NCI-H524 (cell line): ENCODE results near the gene C12orf56.
A peak's percentile ranks its signal among the peaks of the same experiment; 100 is the strongest.
"Not testable (repeated sequence)": the region's sequence is repeated elsewhere in the genome, so short reads cannot be mapped to it uniquely, and the experiment has no call there.

Experiments
- DNase-seq, 2 experiments: peaks; one replicate each; lab custom pipeline; 2025; lab: John Stamatoyannopoulos, UW

C12orf56 gene

GRCh38 chr12:64311877-64312276 is 78.7 kb downstream of the C12orf56 start:
- DNase-seq: no peak

DNA sequence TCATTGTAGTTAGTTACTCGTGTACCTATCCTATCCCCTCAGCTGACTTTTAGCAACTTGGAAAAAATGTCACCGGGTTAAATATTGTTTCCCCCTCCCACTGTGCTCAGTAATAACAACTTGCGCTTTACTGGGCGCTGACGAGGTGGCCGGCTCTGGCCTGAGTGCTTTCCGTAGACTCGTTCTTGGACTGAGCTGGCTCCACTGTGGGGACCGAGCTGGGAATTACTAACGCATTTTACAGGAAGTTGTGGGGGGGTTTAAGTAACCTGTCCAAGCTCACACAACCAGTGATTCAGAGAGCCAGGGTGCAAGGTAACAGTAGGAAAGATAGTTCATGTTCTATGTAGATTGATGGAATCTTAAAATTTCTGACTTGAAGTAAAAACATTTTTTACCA is 86.0 kb downstream of the C12orf56 start:
- no peak for DNase-seq

- DNase-seq: no peak
Measured at GRCh38 chr12:64299628-64300027, 90.9 kb downstream of the C12orf56 start.

- no peak for DNase-seq
Measured at GRCh38 chr12:64296301-64296700, 94.3 kb downstream of the C12orf56 start.

GRCh38 chr12:64293654-64294364 is 96.7 kb downstream of the C12orf56 start:
- no peak for DNase-seq

- DNase-seq: not testable (repeated sequence)
Measured at GRCh38 chr12:64293174-64293573, 97.4 kb downstream of the C12orf56 start.

GRCh38 chr12:64286521-64286920 is 104.0 kb downstream of the C12orf56 start:
- DNase-seq: no peak

- no peak for DNase-seq
Measured at GRCh38 chr12:64284256-64284655, 106.3 kb downstream of the C12orf56 start.

DNA sequence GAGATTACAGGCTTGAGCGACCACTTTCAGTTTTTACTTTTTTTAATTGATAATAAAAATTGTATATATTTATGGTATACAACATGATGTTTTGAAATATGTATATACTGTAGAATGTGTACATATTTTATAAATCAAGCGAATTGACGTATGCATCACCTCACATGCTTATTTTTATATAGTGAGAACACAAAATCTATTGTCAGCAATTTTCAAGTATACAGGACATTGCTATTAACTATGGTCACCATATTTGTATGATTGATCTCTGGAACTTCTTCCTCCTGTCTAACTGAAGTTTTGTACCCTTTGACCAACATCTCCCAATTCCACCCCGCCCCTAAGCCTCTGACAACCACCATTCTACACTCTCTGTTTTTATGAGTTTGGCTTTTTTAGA is 112.1 kb downstream of the C12orf56 start:
- no peak for DNase-seq

GRCh38 chr12:64273527-64274403 is 116.8 kb downstream of the C12orf56 start:
- peak; percentile 37 to 79 for DNase-seq

DNA sequence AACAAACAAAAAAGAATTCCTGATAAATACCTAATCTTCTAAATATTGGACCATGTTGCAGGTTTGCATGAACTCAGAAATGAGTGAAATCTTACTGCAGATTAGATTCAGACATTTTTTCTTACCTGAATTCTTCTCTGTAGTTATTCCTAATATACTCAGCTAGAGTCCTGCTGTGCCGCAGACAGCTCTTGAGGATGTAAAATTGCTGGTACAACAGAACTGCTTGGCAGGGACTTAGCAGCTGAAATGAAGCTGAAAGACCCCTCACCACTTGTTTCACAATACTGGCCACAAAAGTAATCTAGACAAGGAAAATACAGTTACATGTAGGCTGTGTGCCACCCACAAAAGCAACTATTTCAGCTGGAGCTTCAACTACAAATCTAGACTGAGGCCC is 120.1 kb downstream of the C12orf56 start:
- no peak for DNase-seq

GRCh38 chr12:64269161-64269560 is 121.4 kb downstream of the C12orf56 start:
- no peak for DNase-seq

DNA sequence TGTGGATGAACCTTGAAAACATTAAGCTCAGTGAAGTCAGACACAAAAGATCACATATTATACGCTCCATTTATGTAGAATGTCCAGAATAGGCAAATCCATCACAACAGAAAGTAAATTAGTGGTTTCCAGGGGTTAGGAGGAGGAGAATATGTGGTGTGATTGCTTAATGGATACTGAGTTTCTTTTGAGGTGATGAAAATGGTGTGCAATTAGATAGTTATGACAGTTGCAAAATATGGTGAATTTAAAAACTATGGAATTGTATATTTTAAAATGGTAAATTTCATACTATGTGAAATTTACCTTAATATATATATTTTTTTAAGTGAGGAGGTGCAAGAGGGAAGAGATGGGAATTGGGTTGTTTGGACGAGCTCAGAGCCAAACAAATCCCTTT is 122.1 kb downstream of the C12orf56 start:
- no peak for DNase-seq

DNA sequence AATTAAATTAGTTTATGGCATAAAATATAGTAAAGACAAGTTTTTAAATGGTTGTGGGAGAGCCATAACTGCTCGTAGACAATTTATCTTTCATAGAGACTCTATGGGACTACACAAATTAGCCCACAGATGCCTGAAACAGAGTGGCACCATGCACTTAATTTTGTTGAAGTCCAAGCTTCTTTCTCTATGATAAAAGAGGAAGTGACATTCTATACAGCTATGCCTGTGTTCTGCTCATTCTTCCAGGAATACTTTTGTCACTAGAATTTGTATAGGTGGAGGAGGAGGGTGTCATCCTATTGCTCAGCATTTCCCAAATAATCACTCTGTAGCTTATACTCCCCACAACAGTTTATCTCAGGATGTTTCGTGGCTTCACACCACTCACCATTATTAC is 124.7 kb downstream of the C12orf56 start:
- DNase-seq: no peak

GRCh38 chr12:64261813-64262212 is 128.7 kb downstream of the C12orf56 start:
- DNase-seq: no peak

DNA sequence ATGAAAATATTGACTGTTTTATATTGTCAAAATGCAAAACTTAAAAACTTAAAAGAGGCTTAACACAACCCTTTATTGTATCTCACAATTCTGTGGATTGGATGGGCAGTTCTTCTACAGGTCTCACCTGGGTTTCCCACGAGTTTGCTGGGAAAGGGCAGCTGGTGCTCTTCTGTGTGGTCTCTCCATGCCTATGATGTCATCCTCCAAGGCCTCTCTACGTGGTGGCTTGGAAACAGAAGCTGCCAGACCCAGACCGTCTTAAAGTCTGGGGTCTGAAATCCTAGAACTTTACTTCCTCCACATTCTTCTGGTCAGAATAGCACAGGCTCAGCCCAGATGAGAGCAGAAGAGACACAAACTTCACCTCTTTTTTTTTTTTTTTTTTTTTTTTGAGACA is 132.0 kb downstream of the C12orf56 start:
- DNase-seq: no peak

DNA sequence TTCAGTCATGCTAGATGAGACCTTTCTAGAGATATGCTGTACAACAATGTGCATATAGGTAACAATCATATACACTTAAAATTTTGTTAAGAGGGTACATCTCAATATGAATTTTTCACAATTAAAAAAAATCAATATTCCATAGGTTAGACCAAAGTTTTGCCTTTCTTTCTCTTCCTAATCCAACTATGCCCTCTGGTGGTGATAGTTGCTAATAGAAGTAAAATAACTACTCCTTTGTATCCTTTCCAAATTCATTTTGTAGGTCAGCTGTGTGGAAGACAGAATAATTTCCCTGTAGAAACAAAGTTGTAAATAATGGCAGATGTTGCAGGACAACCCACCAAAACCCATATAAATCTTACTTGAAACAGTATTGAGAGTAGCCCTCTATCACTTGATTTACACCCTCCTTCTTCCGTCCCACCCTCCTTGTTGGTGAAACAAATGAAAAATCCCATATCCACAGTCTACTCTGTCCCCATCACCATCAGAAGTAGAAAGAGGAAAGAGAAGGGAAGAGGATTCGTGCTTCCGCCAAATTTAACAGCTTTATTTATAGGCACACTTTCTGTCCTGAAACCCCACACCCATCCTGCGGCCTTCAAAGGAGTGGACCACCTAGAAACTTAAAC is 134.3 kb downstream of the C12orf56 start:
- DNase-seq: peak; percentile 38 to 48

DNA sequence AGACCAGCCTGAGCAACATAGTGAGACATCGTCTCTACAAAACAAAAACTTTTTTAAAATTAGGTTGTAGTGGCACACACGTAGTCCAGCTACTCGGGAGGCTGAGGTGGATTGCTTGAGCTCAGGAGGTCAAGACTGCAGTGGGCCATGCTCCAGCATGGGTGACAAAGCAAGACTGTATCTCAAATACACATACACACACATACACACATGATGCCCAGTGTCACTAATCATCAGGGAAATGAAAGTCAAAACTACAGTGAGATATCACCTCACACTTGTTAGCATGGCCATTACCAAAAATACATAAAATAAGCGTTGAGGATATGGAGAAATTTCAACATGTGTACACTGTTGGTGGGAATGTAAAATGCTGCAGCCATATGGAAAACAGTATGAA is 135.3 kb downstream of the C12orf56 start:
- no peak for DNase-seq

DNA sequence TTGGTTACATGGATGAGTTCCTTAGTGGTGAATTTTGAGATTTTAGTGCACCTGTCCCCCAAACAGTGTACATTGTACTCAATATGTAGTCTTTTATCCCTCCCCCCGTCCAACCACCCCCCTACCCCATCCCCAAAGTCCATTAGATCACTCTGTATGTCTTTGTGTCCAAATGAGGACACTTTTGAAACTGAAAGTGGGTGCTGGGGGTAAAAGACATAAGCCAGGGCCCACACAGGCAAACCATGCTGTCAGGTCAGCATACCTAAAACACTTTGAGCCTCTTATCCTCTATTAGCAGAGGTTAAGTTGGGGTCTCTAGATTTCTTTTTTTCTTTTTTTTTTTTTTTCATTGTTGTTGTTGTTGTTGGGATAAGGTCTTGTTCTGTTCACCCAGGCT is 137.2 kb downstream of the C12orf56 start:
- DNase-seq: no peak

DNA sequence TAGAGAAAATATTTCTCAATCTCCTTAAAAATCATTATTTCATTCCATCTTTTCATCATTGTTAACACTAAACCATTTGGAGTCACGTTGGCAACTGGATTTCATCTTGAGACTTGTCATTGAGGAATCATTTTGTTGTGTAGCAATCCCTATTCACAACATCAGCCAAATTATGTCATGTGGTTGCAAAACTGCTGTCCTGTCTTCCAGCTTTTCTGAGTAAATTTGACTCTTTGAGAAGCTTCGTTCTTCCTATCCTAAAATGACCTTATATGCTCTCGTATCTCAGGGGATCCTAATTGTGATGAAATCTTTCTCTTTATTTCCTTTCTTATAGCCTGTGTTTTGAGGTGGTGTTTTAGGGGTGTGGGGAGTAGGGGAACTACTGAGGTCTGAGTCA is 137.9 kb downstream of the C12orf56 start:
- DNase-seq: no peak

GRCh38 chr12:64243809-64244208 is 146.7 kb downstream of the C12orf56 start:
- no peak for DNase-seq

- no peak for DNase-seq
Measured at GRCh38 chr12:64240781-64241180, 149.8 kb downstream of the C12orf56 start.

- no peak for DNase-seq
Measured at GRCh38 chr12:64237382-64237781, 153.2 kb downstream of the C12orf56 start.
